Motor neuron (in vitro differentiated cells): Measurements from ENCODE around the gene DNAH3. TPM values are rescaled to one million over a fixed set of nuclear protein-coding genes. Genes with fewer than 3 reads are reported as not detected.
"Not testable (repeated sequence)": the region's sequence is repeated elsewhere in the genome, so short reads cannot be mapped to it uniquely, and the experiment has no call there.

Experiments
- ATAC-seq, 8 experiments: fragments of 200-7000 bp; cut with Tn5 transposase; replicated peaks in 6 of 8; 2 replicates each; pipeline ENCODE4 v1.8.0; 2021; ENCODE audit warnings: mild to moderate bottlenecking in 8 of 8, moderate library complexity in 8 of 8
- H3K27ac ChIP-seq, 2 donors: fragments of 250-450 bp; sonication (Bioruptor Pico); 2 replicates each; pipeline ENCODE4 v1.9.0; 2021; ENCODE audit warnings: antibody characterized with exemption in 2 of 2, mild to moderate bottlenecking in 2 of 2, moderate library complexity in 1 of 2
- H3K4me1 ChIP-seq, 2 donors: fragments of 250-450 bp; sonication (Bioruptor Pico); replicated peaks in 1 of 2; 2 replicates each; pipeline ENCODE4 v1.6.1; 2021; ENCODE audit warnings: antibody characterized with exemption in 2 of 2, mild to moderate bottlenecking in 2 of 2, moderate library complexity in 1 of 2
- H3K4me3 ChIP-seq, 5 donors: fragments of 250-450 bp; sonication (Bioruptor Pico); 2 replicates each; pipeline ENCODE4 v1.9.0; 2021; ENCODE audit warnings: antibody characterized with exemption in 5 of 5, mild to moderate bottlenecking in 5 of 5, moderate library complexity in 4 of 5
- WGBS, 10 experiments: fragments of 450-650 bp; shearing (Covaris generic); methylation state at CpG; one replicate each; pipeline ENCODE4 v1.0.0; 2022; 5-methylcytosine and 5-hydroxymethylcytosine counted together
- in situ Hi-C, 9 experiments: fragments of 400-800 bp; cut with MboI; loops; one replicate each; pipeline ENCODE4 v1.15.0; 2021; ENCODE audit warnings: low sequenced_read_pairs in 9 of 9, low pct_unique_long_range_greater_than_20kb in 2 of 9; ENCODE audit not compliant: unreplicated experiment in 9 of 9
- total RNA-seq, 8 experiments: library from RNA; unstranded; fragments of 300-600 nt; gene quantifications; 2 replicates each; pipeline versions ENCODE4 v1.2.3 to v1.2.4, GENCODE V29; 2022

The DNAH3 gene, protein sequence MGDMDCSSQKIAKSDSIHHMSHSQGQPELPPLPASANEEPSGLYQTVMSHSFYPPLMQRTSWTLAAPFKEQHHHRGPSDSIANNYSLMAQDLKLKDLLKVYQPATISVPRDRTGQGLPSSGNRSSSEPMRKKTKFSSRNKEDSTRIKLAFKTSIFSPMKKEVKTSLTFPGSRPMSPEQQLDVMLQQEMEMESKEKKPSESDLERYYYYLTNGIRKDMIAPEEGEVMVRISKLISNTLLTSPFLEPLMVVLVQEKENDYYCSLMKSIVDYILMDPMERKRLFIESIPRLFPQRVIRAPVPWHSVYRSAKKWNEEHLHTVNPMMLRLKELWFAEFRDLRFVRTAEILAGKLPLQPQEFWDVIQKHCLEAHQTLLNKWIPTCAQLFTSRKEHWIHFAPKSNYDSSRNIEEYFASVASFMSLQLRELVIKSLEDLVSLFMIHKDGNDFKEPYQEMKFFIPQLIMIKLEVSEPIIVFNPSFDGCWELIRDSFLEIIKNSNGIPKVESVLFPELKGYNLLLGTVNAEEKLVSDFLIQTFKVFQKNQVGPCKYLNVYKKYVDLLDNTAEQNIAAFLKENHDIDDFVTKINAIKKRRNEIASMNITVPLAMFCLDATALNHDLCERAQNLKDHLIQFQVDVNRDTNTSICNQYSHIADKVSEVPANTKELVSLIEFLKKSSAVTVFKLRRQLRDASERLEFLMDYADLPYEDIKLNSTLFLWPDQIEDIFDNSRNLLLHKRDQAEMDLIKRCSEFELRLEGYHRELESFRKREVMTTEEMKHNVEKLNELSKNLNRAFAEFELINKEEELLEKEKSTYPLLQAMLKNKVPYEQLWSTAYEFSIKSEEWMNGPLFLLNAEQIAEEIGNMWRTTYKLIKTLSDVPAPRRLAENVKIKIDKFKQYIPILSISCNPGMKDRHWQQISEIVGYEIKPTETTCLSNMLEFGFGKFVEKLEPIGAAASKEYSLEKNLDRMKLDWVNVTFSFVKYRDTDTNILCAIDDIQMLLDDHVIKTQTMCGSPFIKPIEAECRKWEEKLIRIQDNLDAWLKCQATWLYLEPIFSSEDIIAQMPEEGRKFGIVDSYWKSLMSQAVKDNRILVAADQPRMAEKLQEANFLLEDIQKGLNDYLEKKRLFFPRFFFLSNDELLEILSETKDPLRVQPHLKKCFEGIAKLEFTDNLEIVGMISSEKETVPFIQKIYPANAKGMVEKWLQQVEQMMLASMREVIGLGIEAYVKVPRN (N-terminal part only)
- total RNA-seq: under 1 TPM in 6 of 8 experiments, not detected in 2; 0.14 to 0.71 (median 0.24) TPM

GRCh38 chr16:21150375-21151001 lies at the start of gene DNAH3:
Gene DNAH3, minus strand, starts transcription at chr16:21150846. Its CDS starts 527 bp downstream, at chr16:21150319.
- Histone ChIP-seq H3K4me1 (no peaks in the 10 kb centered on the region), H3K4me3 (no peak within 1 kb of the TSS), H3K27ac (no peak within 1 kb of the TSS)
- 0 to 100% (median 77%) methylated on average over 1 to 5 of the region's 8 CpGs; no CpG with 5 or more reads in 3 of the 10 experiments for WGBS, 10 experiments
- ATAC-seq: peak in 5 of 8 experiments; percentile 35 to 93 (median 45)
- in situ Hi-C loops: no loop called here

DNA sequence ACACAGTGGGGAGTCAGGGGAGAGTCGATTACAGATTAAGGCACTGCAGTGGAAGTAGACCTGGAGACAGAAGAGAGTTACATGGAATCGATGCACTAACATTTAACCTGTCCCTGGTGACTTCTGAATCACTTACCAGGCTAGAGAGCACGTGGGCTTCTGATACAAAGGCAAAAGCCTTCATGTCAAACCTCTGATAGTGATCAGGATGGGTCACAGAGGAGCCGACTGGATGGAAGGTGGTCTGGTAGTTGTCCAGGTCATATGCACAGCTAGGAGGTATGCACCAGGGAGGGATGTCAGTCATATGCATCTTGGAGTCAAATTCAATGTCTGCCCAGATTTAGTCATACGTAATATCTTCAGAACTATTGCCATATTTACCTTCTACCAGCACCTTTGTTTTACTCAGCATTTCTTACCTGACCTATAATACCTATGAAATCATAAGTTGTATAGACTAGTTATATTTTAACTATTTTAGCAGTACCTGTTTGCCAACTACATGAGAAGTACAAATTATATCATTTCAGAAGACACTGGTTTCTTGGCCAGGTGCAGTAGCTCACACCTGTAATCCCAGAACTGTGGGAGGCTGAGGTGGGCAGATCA lies 49.1 kb upstream of the DNAH3 start:
- in situ Hi-C loops: loop anchor here in 3 of 9 experiments (25.0 kb wide), 2 partner anchors 88 to 1138 kb away; partner anchors contain the start of gene CRYM (in 2 of the 3)
- 0 to 80% (median 43%) methylated on average over 1 to 5 of the region's 5 CpGs; no CpG with 5 or more reads in 2 of the 10 experiments for WGBS, 10 experiments
- H3K4me1 ChIP-seq: no peaks in the 10 kb centered on the region
- no peak overlapping the region for H3K4me3 ChIP-seq
- H3K27ac ChIP-seq: no peak overlapping the region
- ATAC-seq: no peak

- Histone ChIP-seq H3K27ac (no peak overlapping the region), H3K4me1 (no peaks in the 10 kb centered on the region), H3K4me3 (no peak overlapping the region)
- WGBS, 10 experiments: 8 to 100% (median 66%) methylated on average over 1 to 3 of the region's 3 CpGs; no CpG with 5 or more reads in 3 of the 10 experiments
- no peak for ATAC-seq
- in situ Hi-C loops: loop anchor here in 3 of 9 experiments (25.0 kb wide), 2 partner anchors 90 to 1140 kb away; partner anchors contain the start of gene CRYM (in 2 of the 3)
These were observed 47.0 kb upstream of the DNAH3 start for GRCh38 chr16:21197621-21198020.

- WGBS, 10 experiments: 25 to 80% (median 38%) methylated on average over 1 of the region's 1 CpG; no CpG with 5 or more reads in 6 of the 10 experiments
- H3K4me1 ChIP-seq: no peaks in the 10 kb centered on the region
- H3K27ac ChIP-seq: no peak overlapping the region
- in situ Hi-C loops: loop anchor here in 3 of 9 experiments (25.0 kb wide), 2 partner anchors 90 to 1140 kb away; partner anchors contain the start of gene CRYM (in 2 of the 3)
- ATAC-seq: no peak
- H3K4me3 ChIP-seq: no peak overlapping the region
These were observed 46.5 kb upstream of the DNAH3 start for GRCh38 chr16:21197112-21197511.

DNA sequence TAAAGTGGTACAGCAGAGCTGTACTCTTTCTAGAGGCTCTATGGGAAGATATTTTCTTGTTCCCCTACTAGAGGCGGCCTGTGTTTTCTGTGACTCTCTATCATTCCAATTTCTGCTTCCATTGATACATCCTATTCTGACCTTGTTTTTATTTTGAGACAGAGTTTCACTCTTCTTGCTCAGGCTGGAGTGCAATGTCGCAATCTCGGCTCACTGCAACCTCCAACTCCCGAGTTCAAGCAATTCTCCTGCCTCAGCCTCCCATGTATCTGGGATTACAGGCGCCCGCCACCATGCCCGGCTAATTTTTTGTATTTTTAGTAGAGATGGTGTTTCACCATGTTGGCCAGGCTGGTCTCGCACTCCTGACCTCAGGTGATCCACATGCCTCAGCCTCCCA lies 44.7 kb upstream of the DNAH3 start:
- 40 to 100% (median 75%) methylated on average over 1 to 7 of the region's 8 CpGs; no CpG with 5 or more reads in 5 of the 10 experiments for WGBS, 10 experiments
- not testable (repeated sequence) for H3K4me3 ChIP-seq, H3K27ac ChIP-seq, H3K4me1 ChIP-seq, ATAC-seq
- in situ Hi-C loops: loop anchor here in 3 of 9 experiments (25.0 kb wide), 2 partner anchors 92 to 1142 kb away; partner anchors contain the start of gene CRYM (in 2 of the 3)

DNA sequence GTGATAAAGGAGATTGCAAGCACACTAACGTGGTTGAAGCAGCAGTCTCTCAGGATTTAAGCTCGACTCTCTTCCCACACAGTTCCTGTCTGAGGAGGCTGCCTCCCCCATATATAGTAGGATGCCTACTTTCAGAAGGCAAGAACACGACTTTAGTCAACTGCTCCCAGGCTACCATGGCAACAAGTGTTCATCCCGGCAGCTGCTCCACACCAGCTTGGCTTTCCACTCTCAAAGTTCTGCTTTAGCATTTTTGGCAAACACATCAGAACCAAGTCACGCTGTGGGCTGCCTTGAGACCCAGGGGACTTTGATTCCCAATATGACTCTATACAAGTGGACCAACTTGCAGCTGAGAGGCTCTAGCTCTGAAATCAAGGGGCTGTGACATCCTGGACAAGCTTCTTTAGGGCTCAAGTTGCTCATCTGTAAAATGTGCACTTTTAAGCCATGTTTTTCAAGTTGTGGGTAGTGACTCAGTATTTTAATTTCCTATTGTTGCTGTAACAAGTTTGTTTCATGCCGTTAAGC lies 44.2 kb upstream of the DNAH3 start:
- in situ Hi-C loops: loop anchor here in 3 of 9 experiments (25.0 kb wide), 2 partner anchors 92 to 1142 kb away; partner anchors contain the start of gene CRYM (in 2 of the 3)
- WGBS, 10 experiments: 0 to 72% (median 25%) methylated on average over 2 to 4 of the region's 6 CpGs; no CpG with 5 or more reads in 2 of the 10 experiments
- Histone ChIP-seq H3K4me1 (no peaks in the 10 kb centered on the region), H3K4me3 (no peak overlapping the region), H3K27ac (no peak overlapping the region)
- peak in 2 of 8 experiments; percentile 63 to 74 for ATAC-seq

DNA sequence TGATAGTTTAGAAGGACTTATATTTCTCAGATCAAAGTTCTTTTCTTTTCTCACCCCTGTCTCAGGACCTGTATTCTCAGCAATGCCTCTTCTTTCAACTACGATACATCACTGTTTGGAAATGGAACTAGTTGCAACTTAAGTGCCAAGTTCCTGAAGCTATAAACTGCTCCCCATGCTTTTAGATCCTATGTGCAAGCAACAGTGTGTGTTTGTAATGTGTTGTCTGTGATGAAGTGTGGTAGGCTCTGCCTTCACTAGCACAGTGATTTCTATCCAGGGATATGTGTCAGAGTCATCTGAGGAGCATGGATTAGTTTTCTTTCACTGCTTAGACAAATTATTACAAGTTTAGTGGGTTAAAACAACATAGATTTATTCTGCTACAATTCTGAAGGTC lies 42.3 kb upstream of the DNAH3 start:
- ATAC-seq: no peak
- WGBS, 10 experiments: 40 to 100% (median 100%) methylated on average over 1 of the region's 1 CpG; no CpG with 5 or more reads in 3 of the 10 experiments
- H3K4me3 ChIP-seq: no peak overlapping the region
- H3K27ac ChIP-seq: no peak overlapping the region
- in situ Hi-C loops: loop anchor here in 3 of 9 experiments (25.0 kb wide), 2 partner anchors 94 to 1144 kb away; partner anchors contain the start of gene CRYM (in 2 of the 3)
- H3K4me1 ChIP-seq: no peaks in the 10 kb centered on the region

GRCh38 chr16:21190599-21190998 lies 40.0 kb upstream of the DNAH3 start:
- H3K4me1 ChIP-seq: no peaks in the 10 kb centered on the region
- no peak overlapping the region for H3K27ac ChIP-seq
- H3K4me3 ChIP-seq: no peak overlapping the region
- no peak for ATAC-seq
- in situ Hi-C loops: loop anchor here in 3 of 9 experiments (25.0 kb wide), 2 partner anchors 97 to 1147 kb away; partner anchors contain the start of gene CRYM (in 2 of the 3)

- ATAC-seq: no peak
- Histone ChIP-seq H3K4me1 (no peaks in the 10 kb centered on the region), H3K4me3 (no peak overlapping the region), H3K27ac (no peak overlapping the region)
- in situ Hi-C loops: loop anchor here in 3 of 9 experiments (25.0 kb wide), 2 partner anchors 97 to 1147 kb away; partner anchors contain the start of gene CRYM (in 2 of the 3)
- 70 to 100% (median 80%) methylated on average over 2 to 4 of the region's 4 CpGs; no CpG with 5 or more reads in 2 of the 10 experiments for WGBS, 10 experiments
These were observed 39.4 kb upstream of the DNAH3 start for GRCh38 chr16:21190013-21190412.

- H3K27ac ChIP-seq: no peak overlapping the region
- H3K4me3 ChIP-seq: no peak overlapping the region
- WGBS, 10 experiments: 40 to 100% (median 80%) methylated on average over 1 to 4 of the region's 5 CpGs; no CpG with 5 or more reads in 5 of the 10 experiments
- no peak for ATAC-seq
- H3K4me1 ChIP-seq: no peaks in the 10 kb centered on the region
- in situ Hi-C loops: loop anchor here in 6 of 9 experiments (10.0 to 25.0 kb wide), 5 partner anchors 95 to 1148 kb away; partner anchors contain the start of gene CRYM (in 2 of the 6)
These were observed 38.7 kb upstream of the DNAH3 start for GRCh38 chr16:21189311-21189710.

GRCh38 chr16:21186326-21186691 lies 35.7 kb upstream of the DNAH3 start:
- WGBS, 10 experiments: 42 to 83% (median 60%) methylated on average over 2 to 4 of the region's 4 CpGs; no CpG with 5 or more reads in 1 of the 10 experiments
- H3K4me1 ChIP-seq: no peaks in the 10 kb centered on the region
- no peak overlapping the region for H3K4me3 ChIP-seq
- ATAC-seq: no peak
- in situ Hi-C loops: loop anchor here in 6 of 9 experiments (10.0 to 25.0 kb wide), 5 partner anchors 98 to 1151 kb away; partner anchors contain the start of gene CRYM (in 2 of the 6)
- H3K27ac ChIP-seq: no peak overlapping the region
